Activated CD8-positive, alpha-beta memory T cell treated with anti-CD3 and anti-CD28 coated beads, Interleukin-2, amount 50 U/mL, for 24 hours (primary cell): ENCODE measurements around the gene SLC6A13.

Experiments used
- DNase-seq: peaks from one replicate; pipeline ENCODE4 v3.0.0-alpha.2; 2020; ENCODE audit errors: extremely low read depth

The SLC6A13 gene

GRCh38 chr12:178829-179109 is 83.9 kb downstream of the SLC6A13 start:
- DNase-seq, result no peak

GRCh38 chr12:177980-178828 is 84.4 kb downstream of the SLC6A13 start:
- no peak for DNase-seq

GRCh38 chr12:177336-177979 is 85.2 kb downstream of the SLC6A13 start:
- DNase-seq, result no peak

GRCh38 chr12:176321-177181 is 86.1 kb downstream of the SLC6A13 start:
- no peak for DNase-seq

- no peak for DNase-seq
Observed at GRCh38 chr12:175759-176158, 86.9 kb downstream of the SLC6A13 start.

GRCh38 chr12:175250-175649 is 87.4 kb downstream of the SLC6A13 start:
- DNase-seq, result no peak

GRCh38 chr12:174596-174995 is 88.0 kb downstream of the SLC6A13 start:
- no peak for DNase-seq

- DNase-seq, result no peak
Observed at GRCh38 chr12:174124-174523, 88.5 kb downstream of the SLC6A13 start.

- no peak for DNase-seq
Observed at GRCh38 chr12:172732-173161, 89.9 kb downstream of the SLC6A13 start.

- no peak for DNase-seq
Observed at GRCh38 chr12:171743-172676, 90.6 kb downstream of the SLC6A13 start.

GRCh38 chr12:171276-171675 is 91.4 kb downstream of the SLC6A13 start:
- no peak for DNase-seq
